Measurements from ENCODE around the gene TSPEAR. TPM values are rescaled to one million over a fixed set of nuclear protein-coding genes. Genes with fewer than 3 reads are reported as not detected.

The TSPEAR gene
- total and polyA plus RNA-seq, 2 of the 13 experiments (the other 11 are each of a cell fraction or from before 2014, with no cell fraction given) = 0.07 to 0.32 TPM

DNA sequence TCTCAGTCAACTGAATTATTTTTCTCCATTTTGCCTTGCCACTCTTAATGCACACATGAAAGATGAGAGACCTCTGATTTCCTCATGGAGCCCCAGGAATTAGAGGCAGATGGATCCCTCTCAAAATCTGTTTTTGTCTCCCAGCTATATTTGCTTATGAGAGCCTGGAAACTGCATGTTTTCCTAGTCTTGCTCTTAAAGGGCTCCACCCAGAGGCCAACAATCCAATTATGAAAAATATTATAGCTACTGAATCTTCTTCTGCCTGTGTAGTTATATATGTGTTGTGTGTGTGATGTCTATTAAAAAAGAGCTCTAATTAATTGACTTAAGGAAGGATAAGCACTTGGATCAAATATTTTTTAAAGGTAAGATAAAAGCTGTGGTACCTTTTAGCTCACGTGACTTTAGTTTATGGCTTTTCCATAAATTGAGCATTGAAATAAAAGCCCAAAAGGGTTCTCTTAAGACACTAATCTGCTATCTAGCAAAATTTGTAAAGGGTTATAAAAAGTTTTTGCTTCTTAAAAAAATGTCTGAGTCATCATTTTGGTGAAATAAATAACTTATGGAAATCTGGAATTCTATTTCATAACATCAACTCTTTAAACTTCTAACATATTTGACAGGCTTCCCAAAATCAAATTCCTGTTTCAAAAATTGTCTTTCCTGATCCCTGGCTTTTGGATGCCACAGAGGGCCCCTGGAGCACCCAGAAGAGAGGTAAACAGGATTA lies 31.2 kb upstream of the TSPEAR start (continued):
- TF ChIP-seq, protein P1, sequence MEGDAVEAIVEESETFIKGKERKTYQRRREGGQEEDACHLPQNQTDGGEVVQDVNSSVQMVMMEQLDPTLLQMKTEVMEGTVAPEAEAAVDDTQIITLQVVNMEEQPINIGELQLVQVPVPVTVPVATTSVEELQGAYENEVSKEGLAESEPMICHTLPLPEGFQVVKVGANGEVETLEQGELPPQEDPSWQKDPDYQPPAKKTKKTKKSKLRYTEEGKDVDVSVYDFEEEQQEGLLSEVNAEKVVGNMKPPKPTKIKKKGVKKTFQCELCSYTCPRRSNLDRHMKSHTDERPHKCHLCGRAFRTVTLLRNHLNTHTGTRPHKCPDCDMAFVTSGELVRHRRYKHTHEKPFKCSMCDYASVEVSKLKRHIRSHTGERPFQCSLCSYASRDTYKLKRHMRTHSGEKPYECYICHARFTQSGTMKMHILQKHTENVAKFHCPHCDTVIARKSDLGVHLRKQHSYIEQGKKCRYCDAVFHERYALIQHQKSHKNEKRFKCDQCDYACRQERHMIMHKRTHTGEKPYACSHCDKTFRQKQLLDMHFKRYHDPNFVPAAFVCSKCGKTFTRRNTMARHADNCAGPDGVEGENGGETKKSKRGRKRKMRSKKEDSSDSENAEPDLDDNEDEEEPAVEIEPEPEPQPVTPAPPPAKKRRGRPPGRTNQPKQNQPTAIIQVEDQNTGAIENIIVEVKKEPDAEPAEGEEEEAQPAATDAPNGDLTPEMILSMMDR (CRISPR knock-in tag; IDR thresholded peaks at IDR 0.05) = peak; percentile 60
- TF ChIP-seq BRD4 (CRISPR knock-in tag; IDR thresholded peaks at IDR 0.05) (no peak), GABPA (IDR thresholded peaks at IDR 0.05; ENCODE audit: low read depth, low read length) (no peak), GABPA (CRISPR knock-in tag; IDR thresholded peaks at IDR 0.05; ENCODE audit: low read depth) (no peak), ZNF274 (CRISPR knock-in tag; IDR thresholded peaks at IDR 0.05) (no peak), ZNF430 (CRISPR knock-in tag; IDR thresholded peaks at IDR 0.05) (no peak), ZNF75D (CRISPR knock-in tag; IDR thresholded peaks at IDR 0.05; ENCODE audit: borderline replicate concordance) (no peak), STAG1 (CRISPR knock-in tag; IDR thresholded peaks at IDR 0.05) (peak; percentile 66), ZNF841 (CRISPR knock-in tag; IDR thresholded peaks at IDR 0.05; ENCODE audit: borderline replicate concordance) (no peak), MYC (CRISPR knock-in tag; IDR thresholded peaks at IDR 0.05; ENCODE audit: borderline replicate concordance) (no peak), CENPT (CRISPR knock-in tag; IDR thresholded peaks at IDR 0.05; ENCODE audit: low read depth) (no peak), HDAC2 (CRISPR knock-in tag; IDR thresholded peaks at IDR 0.05) (no peak), HNRNPUL1 (IDR thresholded peaks at IDR 0.05; ENCODE audit: low read depth, low read length) (no peak), NFRKB (IDR thresholded peaks at IDR 0.05) (no peak), ZNF292 (CRISPR knock-in tag; IDR thresholded peaks at IDR 0.05; ENCODE audit: borderline replicate concordance, low read depth) (no peak), ZSCAN12 (CRISPR knock-in tag; IDR thresholded peaks at IDR 0.05) (no peak), ATF1 (CRISPR knock-in tag; IDR thresholded peaks at IDR 0.05) (no peak), KDM6A (CRISPR knock-in tag; IDR thresholded peaks at IDR 0.05; ENCODE audit: low read depth) (no peak), ZNF567 (CRISPR knock-in tag; IDR thresholded peaks at IDR 0.05; ENCODE audit: borderline replicate concordance) (no peak), MTA1 (CRISPR knock-in tag; IDR thresholded peaks at IDR 0.05; ENCODE audit: borderline replicate concordance) (no peak), ZNF282 (IDR thresholded peaks at IDR 0.05; ENCODE audit: partially characterized antibody) (no peak), PLRG1 (conservative IDR thresholded peaks at IDR 0.05) (no peak)
- TF ChIP-seq, protein P2, sequence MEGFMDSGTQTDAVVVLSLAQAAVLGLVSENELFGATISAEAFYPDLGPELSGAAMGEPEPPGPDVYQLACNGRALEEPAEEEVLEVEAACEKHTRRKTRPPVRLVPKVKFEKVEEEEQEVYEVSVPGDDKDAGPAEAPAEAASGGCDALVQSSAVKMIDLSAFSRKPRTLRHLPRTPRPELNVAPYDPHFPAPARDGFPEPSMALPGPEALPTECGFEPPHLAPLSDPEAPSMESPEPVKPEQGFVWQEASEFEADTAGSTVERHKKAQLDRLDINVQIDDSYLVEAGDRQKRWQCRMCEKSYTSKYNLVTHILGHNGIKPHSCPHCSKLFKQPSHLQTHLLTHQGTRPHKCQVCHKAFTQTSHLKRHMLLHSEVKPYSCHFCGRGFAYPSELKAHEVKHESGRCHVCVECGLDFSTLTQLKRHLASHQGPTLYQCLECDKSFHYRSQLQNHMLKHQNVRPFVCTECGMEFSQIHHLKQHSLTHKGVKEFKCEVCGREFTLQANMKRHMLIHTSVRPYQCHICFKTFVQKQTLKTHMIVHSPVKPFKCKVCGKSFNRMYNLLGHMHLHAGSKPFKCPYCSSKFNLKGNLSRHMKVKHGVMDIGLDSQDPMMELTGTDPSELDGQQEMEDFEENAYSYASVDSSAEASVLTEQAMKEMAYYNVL (CRISPR knock-in tag; IDR thresholded peaks at IDR 0.05; ENCODE audit: borderline replicate concordance) = no peak
- TF ChIP-seq, protein P3, sequence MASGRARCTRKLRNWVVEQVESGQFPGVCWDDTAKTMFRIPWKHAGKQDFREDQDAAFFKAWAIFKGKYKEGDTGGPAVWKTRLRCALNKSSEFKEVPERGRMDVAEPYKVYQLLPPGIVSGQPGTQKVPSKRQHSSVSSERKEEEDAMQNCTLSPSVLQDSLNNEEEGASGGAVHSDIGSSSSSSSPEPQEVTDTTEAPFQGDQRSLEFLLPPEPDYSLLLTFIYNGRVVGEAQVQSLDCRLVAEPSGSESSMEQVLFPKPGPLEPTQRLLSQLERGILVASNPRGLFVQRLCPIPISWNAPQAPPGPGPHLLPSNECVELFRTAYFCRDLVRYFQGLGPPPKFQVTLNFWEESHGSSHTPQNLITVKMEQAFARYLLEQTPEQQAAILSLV (CRISPR knock-in tag; IDR thresholded peaks at IDR 0.05; ENCODE audit: borderline replicate concordance) = no peak
- TF ChIP-seq, protein P4, sequence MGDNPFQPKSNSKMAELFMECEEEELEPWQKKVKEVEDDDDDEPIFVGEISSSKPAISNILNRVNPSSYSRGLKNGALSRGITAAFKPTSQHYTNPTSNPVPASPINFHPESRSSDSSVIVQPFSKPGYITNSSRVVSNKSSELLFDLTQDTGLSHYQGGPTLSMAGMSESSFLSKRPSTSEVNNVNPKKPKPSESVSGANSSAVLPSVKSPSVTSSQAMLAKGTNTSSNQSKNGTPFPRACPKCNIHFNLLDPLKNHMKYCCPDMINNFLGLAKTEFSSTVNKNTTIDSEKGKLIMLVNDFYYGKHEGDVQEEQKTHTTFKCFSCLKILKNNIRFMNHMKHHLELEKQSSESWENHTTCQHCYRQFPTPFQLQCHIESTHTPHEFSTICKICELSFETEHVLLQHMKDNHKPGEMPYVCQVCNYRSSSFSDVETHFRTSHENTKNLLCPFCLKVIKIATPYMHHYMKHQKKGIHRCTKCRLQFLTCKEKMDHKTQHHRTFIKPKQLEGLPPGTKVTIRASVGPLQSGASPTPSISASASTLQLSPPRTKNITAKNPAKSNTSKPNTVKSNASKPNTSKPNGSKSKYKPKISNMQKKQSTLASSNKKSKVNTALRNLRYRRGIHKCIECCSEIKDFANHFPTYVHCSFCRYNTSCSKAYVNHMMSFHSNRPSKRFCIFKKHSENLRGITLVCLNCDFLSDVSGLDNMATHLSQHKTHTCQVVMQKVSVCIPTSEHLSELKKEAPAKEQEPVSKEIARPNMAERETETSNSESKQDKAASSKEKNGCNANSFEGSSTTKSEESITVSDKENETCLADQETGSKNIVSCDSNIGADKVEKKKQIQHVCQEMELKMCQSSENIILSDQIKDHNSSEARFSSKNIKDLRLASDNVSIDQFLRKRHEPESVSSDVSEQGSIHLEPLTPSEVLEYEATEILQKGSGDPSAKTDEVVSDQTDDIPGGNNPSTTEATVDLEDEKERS (CRISPR knock-in tag; IDR thresholded peaks at IDR 0.05) = no peak
